Stimulated activated CD8-positive, alpha-beta memory T cell treated with anti-CD3 and anti-CD28 coated beads, Interleukin-15, amount 100 ng/mL, for 1 hour (primary cell): ENCODE measurements around the gene DOC2A.
A peak's percentile ranks its signal among the peaks of the same experiment; 100 is the strongest.
"Not testable (repeated sequence)": the region's sequence is repeated elsewhere in the genome, so short reads cannot be mapped to it uniquely, and the experiment has no call there.

Source experiments
- DNase-seq: peaks from one replicate; pipeline ENCODE4 v3.0.0-alpha.2; 2020; ENCODE audit warnings: low read depth

Gene DOC2A

GRCh38 chr16:29972992-29973383 is 37.8 kb downstream of the DOC2A start:
- no peak for DNase-seq

- DNase-seq = no peak
These were observed 38.3 kb downstream of the DOC2A start for GRCh38 chr16:29972500-29972899.

GRCh38 chr16:29971304-29971703 is 39.5 kb downstream of the DOC2A start:
- DNase-seq = no peak

GRCh38 chr16:29968205-29968604 is 42.6 kb downstream of the DOC2A start:
- no peak for DNase-seq

- no peak for DNase-seq
These were observed 47.6 kb downstream of the DOC2A start for GRCh38 chr16:29963021-29963743.

- no peak for DNase-seq
These were observed 48.4 kb downstream of the DOC2A start for GRCh38 chr16:29962344-29962994.

- peak; percentile 80 for DNase-seq
These were observed 49.1 kb downstream of the DOC2A start, which contains the start of gene TMEM219 for GRCh38 chr16:29961479-29962343. Gene TMEM219, plus strand, starts transcription at chr16:29962079. Its CDS starts 1,065 bp downstream, at chr16:29963144.

- no peak for DNase-seq
These were observed 49.7 kb downstream of the DOC2A start for GRCh38 chr16:29961127-29961478.

GRCh38 chr16:29959821-29960220 is 51.0 kb downstream of the DOC2A start:
- DNase-seq = not testable (repeated sequence)

- DNase-seq = no peak
These were observed 51.5 kb downstream of the DOC2A start for GRCh38 chr16:29959293-29959692.

GRCh38 chr16:29958756-29959155 is 52.1 kb downstream of the DOC2A start:
- DNase-seq = no peak
